DND-41 (cell line): Measurements from ENCODE around the gene DOCK7.

Source experiments
- EZH2 ChIP-seq: IDR thresholded peaks from 3 replicates; pipeline ENCODE4 v1.6.1; 2012; ENCODE audit warnings: borderline replicate concordance, low read depth, mild to moderate bottlenecking, moderate library complexity, low read length, inconsistent platforms; ENCODE audit not compliant: severe bottlenecking
- TF ChIP-seq, protein P1 (sequence below): IDR thresholded peaks from 2 replicates; pipeline ENCODE4 v1.5.1; 2012; ENCODE audit warnings: borderline replicate concordance, low read length, moderate library complexity, mild to moderate bottlenecking; ENCODE audit not compliant: poor library complexity, severe bottlenecking; ENCODE audit errors: extremely low read depth

DNA sequence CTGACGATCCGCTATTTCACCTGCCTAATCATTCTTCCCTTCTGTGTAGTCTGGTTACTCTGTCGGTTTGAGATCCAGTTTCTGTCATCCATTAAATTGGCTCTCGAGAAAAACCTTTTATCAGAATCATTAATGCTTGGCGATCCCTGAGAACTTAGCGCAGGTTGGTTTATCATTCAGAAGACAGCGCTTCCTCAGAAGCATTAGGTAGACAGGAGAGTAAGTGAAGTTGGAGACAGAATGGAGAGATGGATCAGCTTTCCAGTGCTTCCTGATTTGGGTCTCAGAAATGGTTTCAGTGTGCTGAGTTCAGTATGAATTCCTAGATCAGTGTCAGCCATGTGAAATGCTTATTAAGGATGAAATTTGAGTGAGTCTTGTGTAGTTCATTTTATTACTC lies 250.0 kb downstream of the DOCK7 start:
- TF ChIP-seq, protein P1, sequence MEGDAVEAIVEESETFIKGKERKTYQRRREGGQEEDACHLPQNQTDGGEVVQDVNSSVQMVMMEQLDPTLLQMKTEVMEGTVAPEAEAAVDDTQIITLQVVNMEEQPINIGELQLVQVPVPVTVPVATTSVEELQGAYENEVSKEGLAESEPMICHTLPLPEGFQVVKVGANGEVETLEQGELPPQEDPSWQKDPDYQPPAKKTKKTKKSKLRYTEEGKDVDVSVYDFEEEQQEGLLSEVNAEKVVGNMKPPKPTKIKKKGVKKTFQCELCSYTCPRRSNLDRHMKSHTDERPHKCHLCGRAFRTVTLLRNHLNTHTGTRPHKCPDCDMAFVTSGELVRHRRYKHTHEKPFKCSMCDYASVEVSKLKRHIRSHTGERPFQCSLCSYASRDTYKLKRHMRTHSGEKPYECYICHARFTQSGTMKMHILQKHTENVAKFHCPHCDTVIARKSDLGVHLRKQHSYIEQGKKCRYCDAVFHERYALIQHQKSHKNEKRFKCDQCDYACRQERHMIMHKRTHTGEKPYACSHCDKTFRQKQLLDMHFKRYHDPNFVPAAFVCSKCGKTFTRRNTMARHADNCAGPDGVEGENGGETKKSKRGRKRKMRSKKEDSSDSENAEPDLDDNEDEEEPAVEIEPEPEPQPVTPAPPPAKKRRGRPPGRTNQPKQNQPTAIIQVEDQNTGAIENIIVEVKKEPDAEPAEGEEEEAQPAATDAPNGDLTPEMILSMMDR = no peak
- no peak for TF ChIP-seq EZH2
